Stimulated activated CD4-positive, alpha-beta T cell treated with anti-CD3 and anti-CD28 coated beads, Interleukin-4, amount 100 ng/mL, for 4 hours (primary cell): Measurements from ENCODE around the gene C1QTNF5.

ENCODE experiments used
- DNase-seq, 2 experiments: peaks; one replicate each; pipeline ENCODE4 v3.0.0-alpha.2; 2020

Gene C1QTNF5

GRCh38 chr11:119356349-119357031 lies 15.8 kb upstream of the C1QTNF5 start:
- peak; percentile 54 to 69 for DNase-seq

- no peak for DNase-seq
These were observed 14.6 kb upstream of the C1QTNF5 start for GRCh38 chr11:119355091-119355843.

- no peak for DNase-seq
These were observed 12.2 kb upstream of the C1QTNF5 start for GRCh38 chr11:119352857-119353260.

- no peak for DNase-seq
These were observed 10.5 kb upstream of the C1QTNF5 start for GRCh38 chr11:119351232-119351631.

GRCh38 chr11:119350302-119350701 lies 9.6 kb upstream of the C1QTNF5 start:
- no peak for DNase-seq

- DNase-seq = no peak
These were observed 7.4 kb upstream of the C1QTNF5 start for GRCh38 chr11:119347940-119348605.

GRCh38 chr11:119347242-119347641 lies 6.6 kb upstream of the C1QTNF5 start:
- DNase-seq = no peak

- no peak for DNase-seq
These were observed 5.9 kb upstream of the C1QTNF5 start, which contains the start of gene MFRP for GRCh38 chr11:119346605-119347004. Gene MFRP, minus strand, starts transcription at chr11:119346705. Its CDS starts 192 bp downstream, at chr11:119346513.

GRCh38 chr11:119345685-119346084 lies 5.0 kb upstream of the C1QTNF5 start:
- no peak for DNase-seq

- DNase-seq = no peak
These were observed 3.8 kb upstream of the C1QTNF5 start for GRCh38 chr11:119344291-119345010.

- DNase-seq = no peak
These were observed 3.0 kb upstream of the C1QTNF5 start for GRCh38 chr11:119343726-119344125.

- no peak for DNase-seq
These were observed 1.9 kb upstream of the C1QTNF5 start for GRCh38 chr11:119342362-119343130.

GRCh38 chr11:119342023-119342300 lies 1.3 kb upstream of the C1QTNF5 start:
- no peak for DNase-seq

- no peak for DNase-seq
These were observed 739 bp upstream of the C1QTNF5 start for GRCh38 chr11:119341222-119342022.

- peak in 1 of 2 experiments; percentile 44 for DNase-seq
These were observed 921 bp downstream of the C1QTNF5 start for GRCh38 chr11:119339589-119340334.

- no peak for DNase-seq
These were observed 1.6 kb downstream of the C1QTNF5 start for GRCh38 chr11:119338965-119339588.

GRCh38 chr11:119338318-119338890 lies 2.3 kb downstream of the C1QTNF5 start:
- peak; percentile 52 to 56 for DNase-seq

- DNase-seq = no peak
These were observed 2.9 kb downstream of the C1QTNF5 start for GRCh38 chr11:119337581-119338317.
